Suprapubic skin (tissue), 4 donors: ENCODE measurements around the gene LARGE1. TPM values are rescaled to one million over a fixed set of nuclear protein-coding genes. Genes with fewer than 3 reads are reported as not detected.

Source experiments
- DNase-seq, 2 donors: peaks; one replicate each; pipeline ENCODE4 v3.0.0-alpha.2; 2019; ENCODE audit warnings: low spot score in 2 of 2
- H3K27ac ChIP-seq: fragments of 200-600 bp; sonication (generic); one replicate; pipeline ENCODE4 v1.5.1; 2019
- H3K27me3 ChIP-seq: fragments of 200-600 bp; sonication (generic); one replicate; pipeline ENCODE4 v1.5.1; 2019
- H3K36me3 ChIP-seq: fragments of 200-600 bp; sonication (generic); one replicate; pipeline ENCODE4 v1.5.1; 2019
- H3K4me1 ChIP-seq: fragments of 200-600 bp; sonication (generic); one replicate; pipeline ENCODE4 v1.5.1; 2019
- H3K4me3 ChIP-seq: fragments of 200-600 bp; sonication (generic); one replicate; pipeline ENCODE4 v1.5.1; 2019; ENCODE audit warnings: mild to moderate bottlenecking
- H3K9me3 ChIP-seq: fragments of 200-600 bp; sonication (generic); one replicate; pipeline ENCODE4 v1.5.1; 2019
- EP300 ChIP-seq: sonication (generic); formaldehyde crosslinking; IDR thresholded peaks from one replicate; pipeline ENCODE4 v1.6.1; 2017; ENCODE audit warnings: antibody characterized with exemption
- POLR2A ChIP-seq, 2 donors: fragments of 450-650 bp; IDR thresholded peaks; one replicate each; pipeline ENCODE4 v1.6.1; 2017; ENCODE audit warnings: antibody characterized with exemption in 2 of 2, mild to moderate bottlenecking in 2 of 2, moderate library complexity in 2 of 2
- POLR2AphosphoS5 ChIP-seq, 3 donors: sonication (generic); formaldehyde crosslinking; IDR thresholded peaks; one replicate each; pipeline ENCODE4 v1.6.1; 2017; ENCODE audit warnings: antibody characterized with exemption in 3 of 3
- WGBS: methylation state at CpG from one replicate; pipeline ENCODE4 v1.1.5; 2018; 5-methylcytosine and 5-hydroxymethylcytosine counted together
- total RNA-seq, 4 donors: library from RNA; depleted of rRNA; stranded (reverse); fragments of >200 nt; gene quantifications; one replicate each; pipeline ENCODE4 v1.1.0, GENCODE V29; 2016
- TF ChIP-seq, protein P1 (sequence below), 2 donors: fragments of 200-600 bp in 1 of 2; fragments of 450-650 bp in 1 of 2; sonication (generic) in 1 of 2; IDR thresholded peaks; one replicate each; pipeline ENCODE4 v1.5.1; 2016 to 2019; ENCODE audit warnings: antibody characterized with exemption in 2 of 2, mild to moderate bottlenecking in 1 of 2, moderate library complexity in 1 of 2

LARGE1 gene
- total RNA-seq, 4 donors from 2014 or later: 12.1 to 41.6 (median 21.1) TPM

DNA sequence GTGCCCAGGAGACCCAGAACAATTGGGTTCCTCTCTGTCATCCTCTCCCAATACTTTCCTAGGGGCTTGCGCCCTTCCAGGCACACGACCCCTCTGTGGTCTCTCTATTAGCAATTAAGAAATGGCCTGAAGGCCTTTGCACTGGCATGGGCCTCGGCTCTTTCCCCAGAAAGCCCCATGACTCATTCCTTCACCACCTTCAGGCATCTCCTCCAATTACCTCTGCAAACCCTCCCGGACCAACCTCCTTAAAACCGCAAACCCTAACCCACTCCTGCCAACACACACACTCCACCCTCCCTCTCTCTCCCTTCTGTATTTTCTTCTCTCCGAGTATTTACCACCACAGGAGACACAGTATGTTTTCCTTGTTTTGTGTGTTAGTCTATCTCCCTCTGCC lies 36.7 kb downstream of the LARGE1 start:
- TF ChIP-seq POLR2A (IDR thresholded peaks at IDR 0.05) (no peak), EP300 (no peak), POLR2AphosphoS5 (IDR thresholded peaks at IDR 0.05) (no peak)
- TF ChIP-seq, protein P1, sequence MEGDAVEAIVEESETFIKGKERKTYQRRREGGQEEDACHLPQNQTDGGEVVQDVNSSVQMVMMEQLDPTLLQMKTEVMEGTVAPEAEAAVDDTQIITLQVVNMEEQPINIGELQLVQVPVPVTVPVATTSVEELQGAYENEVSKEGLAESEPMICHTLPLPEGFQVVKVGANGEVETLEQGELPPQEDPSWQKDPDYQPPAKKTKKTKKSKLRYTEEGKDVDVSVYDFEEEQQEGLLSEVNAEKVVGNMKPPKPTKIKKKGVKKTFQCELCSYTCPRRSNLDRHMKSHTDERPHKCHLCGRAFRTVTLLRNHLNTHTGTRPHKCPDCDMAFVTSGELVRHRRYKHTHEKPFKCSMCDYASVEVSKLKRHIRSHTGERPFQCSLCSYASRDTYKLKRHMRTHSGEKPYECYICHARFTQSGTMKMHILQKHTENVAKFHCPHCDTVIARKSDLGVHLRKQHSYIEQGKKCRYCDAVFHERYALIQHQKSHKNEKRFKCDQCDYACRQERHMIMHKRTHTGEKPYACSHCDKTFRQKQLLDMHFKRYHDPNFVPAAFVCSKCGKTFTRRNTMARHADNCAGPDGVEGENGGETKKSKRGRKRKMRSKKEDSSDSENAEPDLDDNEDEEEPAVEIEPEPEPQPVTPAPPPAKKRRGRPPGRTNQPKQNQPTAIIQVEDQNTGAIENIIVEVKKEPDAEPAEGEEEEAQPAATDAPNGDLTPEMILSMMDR (IDR thresholded peaks at IDR 0.05): no peak
- H3K27me3 ChIP-seq: no peaks in the 10 kb centered on the region
- no peak overlapping the region for H3K4me3 ChIP-seq
- H3K9me3 ChIP-seq: no peaks in the 10 kb centered on the region
- no peaks in the 10 kb centered on the region for H3K36me3 ChIP-seq
- no peak overlapping the region for H3K27ac ChIP-seq
- WGBS: 63% methylated on average over 6 of the region's 6 CpGs
- no peaks in the 10 kb centered on the region for H3K4me1 ChIP-seq
- no peak for DNase-seq

DNA sequence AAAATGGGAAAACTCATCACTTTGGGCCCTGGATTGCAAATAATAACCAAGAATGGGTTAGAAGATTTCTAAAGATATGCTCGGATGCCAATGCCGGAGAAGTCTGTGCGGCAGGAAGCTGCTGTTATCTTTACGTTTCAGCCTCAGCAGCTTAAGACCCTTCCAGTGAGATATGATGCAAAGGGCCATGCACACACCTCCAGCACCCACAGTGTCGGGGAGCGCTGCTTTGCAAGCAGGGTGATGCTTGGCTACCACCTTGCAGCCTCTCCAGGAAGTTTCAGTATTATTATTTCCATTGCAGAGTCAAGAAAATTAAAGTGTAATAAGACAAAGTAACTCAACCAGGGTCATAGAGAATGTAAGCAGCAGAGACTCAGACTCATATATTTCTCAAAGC lies 37.3 kb downstream of the LARGE1 start:
- TF ChIP-seq POLR2AphosphoS5 (IDR thresholded peaks at IDR 0.05): no peak
- no peak for TF ChIP-seq POLR2A (IDR thresholded peaks at IDR 0.05)
- TF ChIP-seq EP300: no peak
- TF ChIP-seq, protein P1 (IDR thresholded peaks at IDR 0.05): no peak
- Histone ChIP-seq H3K4me3 (no peak overlapping the region), H3K27me3 (no peaks in the 10 kb centered on the region), H3K9me3 (no peaks in the 10 kb centered on the region), H3K36me3 (no peaks in the 10 kb centered on the region), H3K27ac (no peak overlapping the region), H3K4me1 (no peaks in the 10 kb centered on the region)
- DNase-seq: no peak
- 92% methylated on average over 6 of the region's 6 CpGs for WGBS

DNA sequence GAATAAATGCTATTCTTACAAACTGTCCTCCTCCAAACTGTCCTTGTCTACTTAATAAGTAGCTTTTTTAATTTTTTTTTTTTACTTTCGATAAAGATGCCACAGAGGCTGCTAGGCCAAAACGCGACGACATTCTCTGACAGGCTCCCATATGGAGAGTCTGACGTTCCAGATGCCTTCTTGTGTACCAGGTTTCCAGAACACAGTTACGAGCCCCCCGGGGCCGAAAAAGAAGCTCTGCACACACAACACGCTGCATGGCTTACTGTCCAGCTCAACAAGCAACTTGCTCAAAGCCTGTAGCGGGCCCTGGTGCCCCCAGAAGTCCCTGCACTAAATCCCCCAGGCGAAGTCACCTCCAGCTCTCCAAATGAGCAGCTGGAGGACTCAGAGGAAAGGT lies 39.3 kb downstream of the LARGE1 start:
- H3K27ac ChIP-seq: no peak overlapping the region
- H3K9me3 ChIP-seq: no peaks in the 10 kb centered on the region
- WGBS: 85% methylated on average over 11 of the region's 11 CpGs
- DNase-seq: no peak
- H3K4me3 ChIP-seq: no peak overlapping the region
- no peaks in the 10 kb centered on the region for H3K36me3 ChIP-seq
- TF ChIP-seq POLR2AphosphoS5 (IDR thresholded peaks at IDR 0.05) (no peak), EP300 (no peak), POLR2A (IDR thresholded peaks at IDR 0.05) (no peak)
- TF ChIP-seq, protein P1 (IDR thresholded peaks at IDR 0.05): no peak
- H3K4me1 ChIP-seq: no peaks in the 10 kb centered on the region
- no peaks in the 10 kb centered on the region for H3K27me3 ChIP-seq

DNA sequence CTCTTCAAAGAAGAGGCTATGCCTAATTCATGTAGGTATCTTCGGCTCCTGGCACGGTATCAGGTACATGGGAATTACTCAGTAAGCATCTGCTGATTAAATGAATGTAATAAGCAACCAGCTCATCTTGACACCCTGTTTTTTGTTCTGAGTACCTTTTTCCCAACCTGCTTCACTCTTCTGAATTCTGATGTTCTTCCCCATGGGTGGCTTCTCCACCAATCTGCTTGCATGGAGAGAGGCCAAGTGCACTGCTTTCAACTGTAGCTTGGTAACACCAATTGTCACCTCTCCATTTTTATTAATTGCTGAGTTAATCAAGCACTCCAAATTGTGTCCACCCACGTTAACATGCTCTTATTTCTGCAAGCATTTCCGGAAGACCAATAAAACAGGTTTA lies 40.5 kb downstream of the LARGE1 start:
- Histone ChIP-seq H3K4me1 (no peaks in the 10 kb centered on the region), H3K27ac (no peak overlapping the region), H3K27me3 (no peaks in the 10 kb centered on the region), H3K9me3 (no peaks in the 10 kb centered on the region), H3K36me3 (no peaks in the 10 kb centered on the region), H3K4me3 (no peak overlapping the region)
- 86% methylated on average over 4 of the region's 4 CpGs for WGBS
- TF ChIP-seq POLR2A (IDR thresholded peaks at IDR 0.05) (no peak), EP300 (no peak), POLR2AphosphoS5 (IDR thresholded peaks at IDR 0.05) (no peak)
- TF ChIP-seq, protein P1 (IDR thresholded peaks at IDR 0.05): no peak
- no peak for DNase-seq

DNA sequence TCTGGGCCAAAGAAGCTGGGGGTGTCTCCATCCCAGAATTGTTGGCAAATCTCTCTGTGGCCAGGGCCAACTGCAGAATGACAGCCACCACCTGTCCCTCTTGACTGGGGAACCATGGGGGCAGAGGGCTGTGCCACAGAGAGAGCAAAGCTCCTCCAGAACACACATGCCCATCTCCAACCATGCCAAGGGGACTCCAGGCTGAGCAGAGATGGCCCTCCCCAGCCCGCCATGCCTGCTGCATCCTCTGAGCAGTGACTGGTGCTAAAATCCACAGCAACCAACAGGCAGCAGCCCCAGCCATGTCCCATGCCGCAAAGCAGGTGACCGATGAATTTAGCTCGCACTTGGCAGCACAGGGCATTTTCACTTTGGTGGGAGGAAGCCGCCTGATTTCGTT lies 45.0 kb downstream of the LARGE1 start:
- no peaks in the 10 kb centered on the region for H3K27me3 ChIP-seq
- 81% methylated on average over 5 of the region's 6 CpGs for WGBS
- no peak for DNase-seq
- peaks cover 13% of the 10 kb centered on the region for H3K4me1 ChIP-seq
- no peak overlapping the region for H3K4me3 ChIP-seq
- H3K36me3 ChIP-seq: no peaks in the 10 kb centered on the region
- no peaks in the 10 kb centered on the region for H3K9me3 ChIP-seq
- H3K27ac ChIP-seq: no peak overlapping the region
- TF ChIP-seq POLR2AphosphoS5 (IDR thresholded peaks at IDR 0.05): no peak
- no peak for TF ChIP-seq EP300
- TF ChIP-seq, protein P1 (IDR thresholded peaks at IDR 0.05): no peak
- TF ChIP-seq POLR2A (IDR thresholded peaks at IDR 0.05): no peak
